ENCODE data around the gene PHF24. TPM values are rescaled to one million over a fixed set of nuclear protein-coding genes. Genes with fewer than 3 reads are reported as not detected.
A peak's percentile ranks its signal among the peaks of the same experiment; 100 is the strongest.
"Not testable (repeated sequence)": the region's sequence is repeated elsewhere in the genome, so short reads cannot be mapped to it uniquely, and the experiment has no call there.

The PHF24 gene
- total RNA-seq: 0.07 and 0.58 TPM in 2 replicates

DNA sequence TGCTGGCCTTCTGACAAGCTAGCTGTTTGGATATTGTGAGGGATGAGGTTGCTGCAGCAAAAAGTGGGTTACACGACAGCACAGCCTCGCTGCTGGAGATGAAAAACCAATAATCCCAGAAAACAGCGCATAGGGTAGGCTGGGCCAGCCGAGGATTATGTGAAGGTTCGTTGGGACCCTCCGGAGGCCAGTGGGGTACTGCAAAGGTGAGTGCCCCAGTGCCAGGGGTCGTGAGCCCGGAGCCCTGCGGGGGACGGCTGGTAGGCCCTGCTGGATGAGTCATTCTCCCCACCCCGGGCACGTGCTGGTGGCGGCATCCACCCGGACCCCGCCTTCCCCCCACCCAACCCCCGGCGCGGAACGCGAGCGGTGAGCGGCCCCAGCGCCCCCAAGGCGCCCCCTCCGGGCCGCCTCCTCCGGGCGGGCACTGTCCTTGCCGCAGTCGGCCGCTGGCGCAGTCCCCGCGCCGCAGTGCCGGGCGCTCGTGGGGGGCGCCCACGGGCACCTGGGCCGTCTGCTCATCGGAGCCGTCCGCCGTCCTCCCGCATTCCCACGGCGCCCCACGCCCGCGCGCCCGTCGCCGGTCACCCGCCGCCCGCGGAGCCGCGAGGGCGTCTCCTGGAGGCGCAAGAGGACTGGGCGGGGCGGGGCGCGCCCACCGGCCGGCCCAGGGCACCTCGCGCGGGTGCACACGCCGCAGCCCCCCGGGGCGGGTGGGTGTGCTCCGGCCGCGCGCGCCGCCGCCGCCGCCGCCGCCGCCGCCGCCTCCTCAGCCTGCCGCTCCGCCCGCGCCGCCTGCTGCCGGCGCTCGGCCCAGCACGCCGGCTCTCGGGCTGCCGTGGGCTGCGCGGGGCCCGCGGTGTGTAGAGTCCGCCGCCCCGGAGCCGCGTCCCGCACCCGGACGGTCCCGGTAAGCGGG, at the start of gene PHF24:
Gene PHF24, plus strand, starts transcription at position 794 of the 919 bp plus-strand sequence. CDS start 13,014 bp downstream, outside the sequence.
- Histone ChIP-seq H3K36me3 (ENCODE audit: control insufficient read depth, insufficient read depth, low read length) (no peaks in the 10 kb centered on the region), H3K4me3 (ENCODE audit: low read depth, low read length) (peak within 1 kb of the TSS; percentile 20), H3K27me3 (ENCODE audit: control insufficient read depth, insufficient read depth, low read length) (peaks cover 33% of the 10 kb centered on the region)
- DNase-seq (ENCODE audit: low read depth): no peak
- TF ChIP-seq, protein P1, sequence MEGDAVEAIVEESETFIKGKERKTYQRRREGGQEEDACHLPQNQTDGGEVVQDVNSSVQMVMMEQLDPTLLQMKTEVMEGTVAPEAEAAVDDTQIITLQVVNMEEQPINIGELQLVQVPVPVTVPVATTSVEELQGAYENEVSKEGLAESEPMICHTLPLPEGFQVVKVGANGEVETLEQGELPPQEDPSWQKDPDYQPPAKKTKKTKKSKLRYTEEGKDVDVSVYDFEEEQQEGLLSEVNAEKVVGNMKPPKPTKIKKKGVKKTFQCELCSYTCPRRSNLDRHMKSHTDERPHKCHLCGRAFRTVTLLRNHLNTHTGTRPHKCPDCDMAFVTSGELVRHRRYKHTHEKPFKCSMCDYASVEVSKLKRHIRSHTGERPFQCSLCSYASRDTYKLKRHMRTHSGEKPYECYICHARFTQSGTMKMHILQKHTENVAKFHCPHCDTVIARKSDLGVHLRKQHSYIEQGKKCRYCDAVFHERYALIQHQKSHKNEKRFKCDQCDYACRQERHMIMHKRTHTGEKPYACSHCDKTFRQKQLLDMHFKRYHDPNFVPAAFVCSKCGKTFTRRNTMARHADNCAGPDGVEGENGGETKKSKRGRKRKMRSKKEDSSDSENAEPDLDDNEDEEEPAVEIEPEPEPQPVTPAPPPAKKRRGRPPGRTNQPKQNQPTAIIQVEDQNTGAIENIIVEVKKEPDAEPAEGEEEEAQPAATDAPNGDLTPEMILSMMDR (IDR thresholded peaks at IDR 0.05; ENCODE audit: insufficient read depth, low read length, poor library complexity, severe bottlenecking): no peak

DNA sequence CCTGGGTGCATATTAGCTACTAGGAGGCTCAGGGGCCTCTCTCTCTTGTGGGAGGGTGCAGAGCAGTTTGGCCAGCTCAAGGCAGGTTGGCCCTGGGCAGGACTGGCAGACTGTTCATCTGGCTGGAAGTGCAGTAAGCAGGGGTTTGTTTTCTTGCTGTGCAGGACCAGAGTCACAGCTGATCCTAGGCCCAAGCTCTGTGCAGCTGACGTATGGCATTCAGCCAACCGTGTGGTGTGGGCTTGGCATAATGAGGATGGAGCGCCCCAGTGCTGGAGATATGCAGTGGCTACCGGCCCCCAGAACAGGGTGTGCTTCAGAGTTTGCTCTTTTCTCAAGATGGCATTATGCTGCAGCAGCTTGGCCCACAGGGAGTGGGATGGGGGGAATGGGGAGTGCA, 31.0 kb upstream of the PHF24 start:
- peaks cover 3% of the 10 kb centered on the region for H3K27me3 ChIP-seq (ENCODE audit: control insufficient read depth, insufficient read depth, low read length)
- H3K36me3 ChIP-seq (ENCODE audit: control insufficient read depth, insufficient read depth, low read length): no peaks in the 10 kb centered on the region
- H3K4me3 ChIP-seq (ENCODE audit: low read depth, low read length): no peak overlapping the region
- DNase-seq (ENCODE audit: low read depth): no peak
- TF ChIP-seq, protein P1 (IDR thresholded peaks at IDR 0.05; ENCODE audit: insufficient read depth, low read length, poor library complexity, severe bottlenecking): no peak

DNA sequence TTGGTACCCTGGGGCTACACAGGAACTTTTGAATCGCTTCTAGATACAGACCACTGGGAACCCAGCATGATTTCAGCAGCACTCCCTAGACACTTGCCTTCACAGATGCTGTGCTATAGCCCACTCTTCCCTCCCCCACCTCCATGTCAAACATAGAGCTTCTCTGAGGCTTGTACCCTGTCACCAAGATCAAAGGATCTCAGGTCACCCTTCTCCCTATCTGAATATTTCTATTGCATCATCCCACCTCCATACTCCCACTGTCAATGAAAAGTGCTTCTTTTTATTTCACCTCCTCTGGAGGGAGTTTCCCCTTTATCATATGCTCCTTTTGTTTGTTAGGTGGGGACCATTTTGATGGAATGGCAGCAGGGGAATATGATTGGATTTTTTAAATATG, 29.2 kb upstream of the PHF24 start:
- DNase-seq (ENCODE audit: low read depth): no peak
- no peak overlapping the region for H3K4me3 ChIP-seq (ENCODE audit: low read depth, low read length)
- H3K27me3 ChIP-seq (ENCODE audit: control insufficient read depth, insufficient read depth, low read length): peaks cover 4% of the 10 kb centered on the region
- H3K36me3 ChIP-seq (ENCODE audit: control insufficient read depth, insufficient read depth, low read length): no peaks in the 10 kb centered on the region
- TF ChIP-seq, protein P1 (IDR thresholded peaks at IDR 0.05; ENCODE audit: insufficient read depth, low read length, poor library complexity, severe bottlenecking): no peak

DNA sequence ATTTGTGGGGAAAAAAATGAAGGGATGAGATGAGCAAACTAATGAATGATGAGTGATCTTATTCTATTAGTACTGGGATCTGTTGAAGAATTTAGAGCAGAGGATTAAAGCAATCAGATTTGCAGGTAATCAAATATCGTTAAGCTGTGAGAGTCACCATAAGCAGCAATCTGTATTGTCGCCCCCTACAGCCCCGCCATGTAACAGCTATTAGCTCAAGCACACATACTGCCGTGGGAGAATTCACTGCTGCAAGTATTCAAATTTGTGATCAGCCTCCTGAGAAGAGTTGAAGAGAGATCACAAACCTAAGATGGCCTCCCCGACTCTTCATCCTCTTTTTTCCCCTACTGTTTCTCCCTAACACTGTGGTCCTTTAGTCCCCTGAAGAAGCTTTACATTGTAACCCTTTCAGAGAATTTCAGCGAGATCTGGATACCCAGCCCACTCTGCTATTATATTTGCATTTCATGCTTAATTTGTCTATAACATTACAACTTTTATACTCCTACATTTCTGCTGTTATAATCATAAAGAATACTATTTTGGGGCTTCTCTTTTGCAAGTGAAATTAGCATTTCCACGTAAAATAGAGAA, 28.5 kb upstream of the PHF24 start:
- no peaks in the 10 kb centered on the region for H3K36me3 ChIP-seq (ENCODE audit: control insufficient read depth, insufficient read depth, low read length)
- TF ChIP-seq, protein P1 (IDR thresholded peaks at IDR 0.05; ENCODE audit: insufficient read depth, low read length, poor library complexity, severe bottlenecking): peak; percentile 71
- DNase-seq (ENCODE audit: low read depth): no peak
- peaks cover 4% of the 10 kb centered on the region for H3K27me3 ChIP-seq (ENCODE audit: control insufficient read depth, insufficient read depth, low read length)
- no peak overlapping the region for H3K4me3 ChIP-seq (ENCODE audit: low read depth, low read length)

DNA sequence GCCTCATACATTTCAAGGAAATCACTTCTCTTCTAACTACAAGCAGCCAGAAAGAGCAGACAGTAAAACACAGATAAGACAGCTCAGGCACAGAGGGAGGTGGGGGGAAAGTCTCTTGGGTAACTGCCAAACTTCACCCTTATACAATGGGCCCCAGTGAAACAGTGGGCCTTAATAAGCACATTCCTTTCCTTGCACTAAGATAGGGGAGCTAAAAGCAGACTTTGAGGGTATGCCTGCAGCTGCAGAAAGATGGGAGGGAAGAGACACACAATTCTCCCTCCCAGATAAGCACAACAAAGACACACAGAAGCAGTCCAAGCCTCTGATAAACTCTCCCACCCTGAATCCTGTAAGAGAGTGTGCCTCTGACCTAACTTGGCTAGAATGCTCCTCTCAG, 18.1 kb upstream of the PHF24 start:
- H3K4me3 ChIP-seq (ENCODE audit: low read depth, low read length); H3K27me3 ChIP-seq (ENCODE audit: control insufficient read depth, insufficient read depth, low read length); DNase-seq (ENCODE audit: low read depth); H3K36me3 ChIP-seq (ENCODE audit: control insufficient read depth, insufficient read depth, low read length): not testable (repeated sequence)

DNA sequence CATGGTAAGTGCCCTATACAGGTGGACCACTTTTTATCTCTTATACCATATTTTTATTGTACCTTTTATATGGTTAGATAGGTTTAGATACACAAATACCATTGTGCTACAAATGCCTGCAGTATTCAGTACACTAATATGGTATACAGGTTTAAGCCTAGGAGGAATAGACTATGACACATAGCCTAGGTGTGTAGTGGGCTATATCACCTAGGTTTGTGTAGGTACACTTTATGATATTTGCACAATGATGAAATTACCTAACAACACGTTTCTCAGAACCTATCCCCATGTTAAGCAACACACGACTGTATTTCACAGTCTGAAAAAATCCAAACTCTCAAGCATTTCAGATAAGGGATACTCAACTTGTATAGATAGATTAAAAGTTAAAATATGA, 9.6 kb upstream of the PHF24 start:
- Histone ChIP-seq H3K36me3 (ENCODE audit: control insufficient read depth, insufficient read depth, low read length) (no peaks in the 10 kb centered on the region), H3K4me3 (ENCODE audit: low read depth, low read length) (no peak overlapping the region), H3K27me3 (ENCODE audit: control insufficient read depth, insufficient read depth, low read length) (peaks cover 2% of the 10 kb centered on the region)
- no peak for DNase-seq (ENCODE audit: low read depth)
- TF ChIP-seq, protein P1 (IDR thresholded peaks at IDR 0.05; ENCODE audit: insufficient read depth, low read length, poor library complexity, severe bottlenecking): no peak
